KOPT-K1 (cell line): Measurements from ENCODE around the gene SLC22A2.

Experiments used
- H3K27ac ChIP-seq: fragments of 200-600 bp; sonication (generic); 2 replicates; pipeline ENCODE4 v1.5.1; 2016; ENCODE audit warnings: antibody characterized with exemption, mild to moderate bottlenecking, low read depth, low read length; ENCODE audit not compliant: poor library complexity, severe bottlenecking
- H3K36me3 ChIP-seq: fragments of 200-600 bp; sonication (generic); 2 replicates; pipeline ENCODE4 v1.5.1; 2017; ENCODE audit warnings: antibody characterized with exemption, mild to moderate bottlenecking, low read length, moderate library complexity; ENCODE audit not compliant: insufficient read depth
- H3K9me3 ChIP-seq: fragments of 200-600 bp; sonication (generic); 2 replicates; pipeline ENCODE4 v1.5.1; 2017; ENCODE audit warnings: antibody characterized with exemption, low read length, mild to moderate bottlenecking; ENCODE audit not compliant: insufficient read depth, poor library complexity, severe bottlenecking

Gene SLC22A2

GRCh38 chr6:160192840-160193239, 65.8 kb downstream of the SLC22A2 start:
- no peaks in the 10 kb centered on the region for H3K36me3 ChIP-seq
- no peak overlapping the region for H3K27ac ChIP-seq
- peaks cover 32% of the 10 kb centered on the region for H3K9me3 ChIP-seq

- peaks cover 32% of the 10 kb centered on the region for H3K9me3 ChIP-seq
- no peaks in the 10 kb centered on the region for H3K36me3 ChIP-seq
- no peak overlapping the region for H3K27ac ChIP-seq
These were observed 67.6 kb downstream of the SLC22A2 start for GRCh38 chr6:160190973-160191372.

GRCh38 chr6:160190081-160190480, 68.5 kb downstream of the SLC22A2 start:
- peaks cover 27% of the 10 kb centered on the region for H3K9me3 ChIP-seq
- H3K36me3 ChIP-seq, result no peaks in the 10 kb centered on the region
- no peak overlapping the region for H3K27ac ChIP-seq

- Histone ChIP-seq H3K36me3 (no peaks in the 10 kb centered on the region), H3K9me3 (peaks cover 18% of the 10 kb centered on the region), H3K27ac (no peak overlapping the region)
These were observed 69.8 kb downstream of the SLC22A2 start for GRCh38 chr6:160188773-160189172.

GRCh38 chr6:160180706-160181105, 77.9 kb downstream of the SLC22A2 start:
- no peaks in the 10 kb centered on the region for H3K9me3 ChIP-seq
- H3K36me3 ChIP-seq, result no peaks in the 10 kb centered on the region
- no peak overlapping the region for H3K27ac ChIP-seq

- Histone ChIP-seq H3K27ac (no peak overlapping the region), H3K9me3 (no peaks in the 10 kb centered on the region), H3K36me3 (no peaks in the 10 kb centered on the region)
These were observed 80.3 kb downstream of the SLC22A2 start for GRCh38 chr6:160178271-160178670.

- no peaks in the 10 kb centered on the region for H3K9me3 ChIP-seq
- no peak overlapping the region for H3K27ac ChIP-seq
- no peaks in the 10 kb centered on the region for H3K36me3 ChIP-seq
These were observed 81.4 kb downstream of the SLC22A2 start for GRCh38 chr6:160177220-160177619.

GRCh38 chr6:160174681-160175080, 83.9 kb downstream of the SLC22A2 start:
- Histone ChIP-seq H3K9me3 (no peaks in the 10 kb centered on the region), H3K36me3 (no peaks in the 10 kb centered on the region), H3K27ac (no peak overlapping the region)

GRCh38 chr6:160173806-160174527, 84.7 kb downstream of the SLC22A2 start:
- no peaks in the 10 kb centered on the region for H3K36me3 ChIP-seq
- H3K27ac ChIP-seq, result no peak overlapping the region
- no peaks in the 10 kb centered on the region for H3K9me3 ChIP-seq

GRCh38 chr6:160172704-160173103, 85.9 kb downstream of the SLC22A2 start:
- no peaks in the 10 kb centered on the region for H3K9me3 ChIP-seq
- H3K36me3 ChIP-seq, result no peaks in the 10 kb centered on the region
- H3K27ac ChIP-seq, result no peak overlapping the region

GRCh38 chr6:160170018-160170680, 88.5 kb downstream of the SLC22A2 start:
- Histone ChIP-seq H3K36me3 (no peaks in the 10 kb centered on the region), H3K27ac (no peak overlapping the region), H3K9me3 (no peaks in the 10 kb centered on the region)

GRCh38 chr6:160167604-160168399, 90.8 kb downstream of the SLC22A2 start:
- Histone ChIP-seq H3K36me3 (no peaks in the 10 kb centered on the region), H3K9me3 (no peaks in the 10 kb centered on the region), H3K27ac (no peak overlapping the region)
